AG04449 (cell line): Measurements from ENCODE around the gene RAD51AP1.

Experiments
- CTCF ChIA-PET: fragments of 350-600 bp; formaldehyde crosslinking; extraction: SDS; loops from one replicate; lab custom pipeline; 2021; ENCODE audit warnings: antibody characterized with exemption; lab: Yijun Ruan, JAX
- POLR2A ChIA-PET: fragments of 400-600, 350-600 bp; formaldehyde crosslinking; extraction: SDS; loops from one replicate; lab custom pipeline; 2020; ENCODE audit warnings: antibody characterized with exemption, inconsistent platforms; lab: Yijun Ruan, JAX
- DNase-seq: peaks from one replicate; pipeline ENCODE4 v3.0.0-alpha.2; 2010; ENCODE audit warnings: low read depth, low spot score
- H3K4me3 ChIP-seq: 2 replicates; pipeline ENCODE4 v1.5.1; 2011; ENCODE audit warnings: low read depth, mild to moderate bottlenecking, control low read depth, low read length
- CTCF ChIP-seq: IDR thresholded peaks from one replicate; pipeline ENCODE4 v1.5.1; 2011; ENCODE audit warnings: mild to moderate bottlenecking, moderate library complexity, low read length, control low read depth, inconsistent platforms; ENCODE audit not compliant: insufficient read depth; ENCODE audit errors: missing control alignments

The RAD51AP1 gene

DNA sequence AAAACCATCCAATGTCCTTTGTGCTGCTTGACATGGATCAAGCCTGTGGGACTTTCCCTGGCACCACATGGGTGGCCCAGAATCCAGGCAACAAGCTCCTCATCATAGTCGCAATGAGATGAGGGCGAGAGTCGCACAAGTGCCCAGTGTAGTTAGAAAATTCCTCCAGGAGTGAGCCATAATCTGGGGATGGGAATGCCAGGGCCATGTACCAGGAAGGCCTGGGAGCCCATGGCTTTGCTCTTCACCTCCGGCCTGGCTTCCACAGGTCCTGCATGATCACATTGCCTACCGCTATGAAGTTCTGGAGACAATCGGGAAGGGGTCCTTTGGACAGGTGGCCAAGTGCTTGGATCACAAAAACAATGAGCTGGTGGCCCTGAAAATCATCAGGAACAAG is 57.2 kb downstream of the RAD51AP1 start:
- ChIA-PET POLR2A (no interaction called here), CTCF (interaction anchor here (3.0 kb wide), 1 partner anchor 9 kb away, joined by 14 read pairs; no protein-coding TSS in a partner anchor)
- TF ChIP-seq CTCF, result no peak

DNA sequence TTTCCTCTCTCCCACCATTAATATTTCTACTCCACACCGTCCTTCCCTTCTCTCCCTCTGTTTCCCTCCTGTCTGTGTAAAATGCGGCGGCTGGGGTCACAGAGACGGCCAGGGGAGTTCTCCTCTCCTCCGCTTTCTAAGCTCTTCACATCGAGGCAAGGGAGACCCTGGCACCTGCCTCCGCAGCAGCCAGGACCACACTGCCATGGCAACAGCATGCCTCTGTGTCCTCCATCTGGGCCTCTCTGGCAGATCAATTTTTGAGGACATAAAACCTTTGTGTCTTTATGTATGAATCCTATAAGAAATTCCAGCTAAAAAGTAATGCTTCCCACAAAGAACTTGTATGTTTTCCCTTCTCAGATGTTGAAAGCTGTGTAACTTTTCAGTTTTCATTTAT is 64.7 kb downstream of the RAD51AP1 start:
- ChIA-PET POLR2A (no interaction called here), CTCF (interaction anchor here (1.2 to 4.6 kb wide), 5 partner anchors 13 to 154 kb away, joined by 3 to 21 read pairs (median 7); no protein-coding TSS in a partner anchor)
- H3K4me3 ChIP-seq, result no peak overlapping the region
- no peak for DNase-seq
- TF ChIP-seq CTCF, result no peak

More for the DNA sequence above, 57.2 kb downstream of the RAD51AP1 start:
- H3K4me3 ChIP-seq, result no peak overlapping the region
- no peak for DNase-seq

DNA sequence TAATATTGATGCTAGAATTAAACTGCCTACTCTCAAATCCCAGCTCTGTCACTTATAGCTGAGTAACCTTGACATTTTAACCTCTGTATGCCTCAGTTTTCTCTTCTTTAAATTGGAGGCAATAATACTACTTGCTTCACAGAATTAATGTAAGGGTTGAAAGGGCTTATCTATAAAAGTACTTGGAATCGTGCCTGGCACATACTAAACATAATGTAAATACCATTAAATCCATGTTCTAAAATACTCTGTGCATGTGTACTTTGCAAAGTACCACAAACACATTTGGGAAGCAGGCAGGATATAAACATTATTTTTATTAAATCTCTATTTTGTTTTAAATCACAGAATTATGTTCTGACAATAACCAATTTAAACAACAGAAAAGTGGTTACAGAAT is 65.3 kb downstream of the RAD51AP1 start:
- TF ChIP-seq CTCF, result no peak
- H3K4me3 ChIP-seq, result no peak overlapping the region
- ChIA-PET POLR2A (interaction anchor here (0.7 kb wide), 1 partner anchor 45 kb away, joined by 6 read pairs; the partner anchor contains the start of genes AKAP3 and NDUFA9), CTCF (interaction anchor here (0.8 to 4.6 kb wide), 12 partner anchors 10 to 279 kb away, joined by 3 to 21 read pairs (median 6); no protein-coding TSS in a partner anchor)
- DNase-seq, result no peak

GRCh38 chr12:4604684-4605193 is 66.0 kb downstream of the RAD51AP1 start:
- CTCF ChIA-PET, result interaction anchor here (0.8 to 4.6 kb wide), 15 partner anchors 9 to 280 kb away, joined by 3 to 21 read pairs (median 6); no protein-coding TSS in a partner anchor
- peak; percentile 96 for TF ChIP-seq CTCF
- POLR2A ChIA-PET, result interaction anchor here (0.7 kb wide), 1 partner anchor 44 kb away, joined by 6 read pairs; the partner anchor contains the start of genes AKAP3 and NDUFA9
- DNase-seq, result peak; percentile 52
- peak overlapping the region; percentile 78 for H3K4me3 ChIP-seq

DNA sequence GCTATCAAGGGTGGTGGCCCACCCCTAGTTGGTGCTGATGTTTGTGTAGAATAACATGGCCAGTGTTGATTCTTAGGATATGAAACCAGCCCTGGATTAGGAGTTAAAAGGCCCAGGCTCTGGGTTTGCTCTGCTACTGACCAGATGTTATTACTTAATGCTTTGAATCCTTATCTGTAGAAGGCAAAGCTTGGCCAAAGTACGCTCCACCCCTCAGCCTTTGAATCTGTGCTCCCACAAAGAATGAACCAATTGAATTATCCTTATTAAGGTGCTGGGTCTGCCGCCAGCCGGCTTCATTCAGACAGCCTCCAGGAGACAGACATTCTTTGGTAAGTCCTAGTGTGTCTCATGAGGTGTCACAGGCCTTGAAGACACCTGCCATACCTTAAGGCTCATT is 68.4 kb downstream of the RAD51AP1 start:
- DNase-seq, result no peak
- POLR2A ChIA-PET, result no interaction called here
- CTCF ChIA-PET, result interaction anchor here (1.2 kb wide), 1 partner anchor 151 kb away, joined by 3 read pairs; no protein-coding TSS in a partner anchor
- H3K4me3 ChIP-seq, result no peak overlapping the region
- TF ChIP-seq CTCF, result no peak

- CTCF ChIA-PET, result interaction anchor here (0.9 to 1.3 kb wide), 2 partner anchors 9 to 11 kb away, joined by 3 to 4 read pairs; no protein-coding TSS in a partner anchor
- TF ChIP-seq CTCF, result no peak
- no peak for DNase-seq
- POLR2A ChIA-PET, result no interaction called here
- H3K4me3 ChIP-seq, result no peak overlapping the region
Measured at GRCh38 chr12:4609071-4609470, 70.4 kb downstream of the RAD51AP1 start.
